ENCODE data around the gene DLL1.
A peak's percentile ranks its signal among the peaks of the same experiment; 100 is the strongest.

The DLL1 gene

GRCh38 chr6:170295510-170296422 lies 4.9 kb upstream of the DLL1 start:
- peak in 1 of 2 donors; percentile 44 for DNase-seq

GRCh38 chr6:170294813-170295509 lies 4.1 kb upstream of the DLL1 start:
- no peak for DNase-seq

GRCh38 chr6:170294298-170294730 lies 3.4 kb upstream of the DLL1 start:
- no peak for DNase-seq

- no peak for DNase-seq
These were observed 2.7 kb upstream of the DLL1 start for GRCh38 chr6:170293341-170294231.

- DNase-seq = no peak
These were observed 1.7 kb upstream of the DLL1 start for GRCh38 chr6:170292407-170293158.

- no peak for DNase-seq
These were observed 1.2 kb upstream of the DLL1 start for GRCh38 chr6:170292111-170292406.

- peak in 1 of 2 donors; percentile 48 for DNase-seq
These were observed 613 bp upstream of the DLL1 start for GRCh38 chr6:170291271-170292110.

GRCh38 chr6:170289951-170290295 lies 955 bp downstream of the DLL1 start:
- no peak for DNase-seq

GRCh38 chr6:170289180-170289931 lies 1.5 kb downstream of the DLL1 start:
- no peak for DNase-seq

- no peak for DNase-seq
These were observed 2.1 kb downstream of the DLL1 start for GRCh38 chr6:170288852-170289179.

GRCh38 chr6:170288091-170288631 lies 2.7 kb downstream of the DLL1 start:
- DNase-seq = no peak

- no peak for DNase-seq
These were observed 3.5 kb downstream of the DLL1 start for GRCh38 chr6:170287371-170287876.

GRCh38 chr6:170286934-170287265 lies 4.0 kb downstream of the DLL1 start:
- DNase-seq = no peak

GRCh38 chr6:170286246-170286933 lies 4.5 kb downstream of the DLL1 start:
- no peak for DNase-seq

GRCh38 chr6:170285482-170285881 lies 5.4 kb downstream of the DLL1 start:
- no peak for DNase-seq

- DNase-seq = no peak
These were observed 5.9 kb downstream of the DLL1 start for GRCh38 chr6:170284866-170285469.

GRCh38 chr6:170284126-170284773 lies 6.6 kb downstream of the DLL1 start:
- no peak for DNase-seq

GRCh38 chr6:170283212-170284081 lies 7.4 kb downstream of the DLL1 start:
- DNase-seq = no peak
